ENCODE results near the gene FSTL5. TPM values are rescaled to one million over a fixed set of nuclear protein-coding genes. Genes with fewer than 3 reads are reported as not detected.

FSTL5 gene
- total RNA-seq, 1 experiment from 2014 or later: 0.55 TPM

- Mint-ChIP-seq H3K36me3 (no peaks in the 10 kb centered on the region), H3K27me3 (ENCODE audit: low read depth) (no peaks in the 10 kb centered on the region), H3K4me1 (no peaks in the 10 kb centered on the region), H3K9me3 (no peaks in the 10 kb centered on the region), H3K4me3 (no peak overlapping the region), H3K27ac (no peak overlapping the region)
- TF ChIP-seq HMGA2 (CRISPR knock-in tag; IDR thresholded peaks at IDR 0.05) (no peak), CREB1 (CRISPR knock-in tag; IDR thresholded peaks at IDR 0.05) (no peak), HMGXB4 (CRISPR knock-in tag; IDR thresholded peaks at IDR 0.05) (no peak), ZNF317 (CRISPR knock-in tag; IDR thresholded peaks at IDR 0.05; ENCODE audit: borderline replicate concordance, low read depth) (no peak), MXD4 (CRISPR knock-in tag; IDR thresholded peaks at IDR 0.05; ENCODE audit: borderline replicate concordance) (no peak), JAZF1 (CRISPR knock-in tag; IDR thresholded peaks at IDR 0.05) (no peak), ATF1 (CRISPR knock-in tag; IDR thresholded peaks at IDR 0.05) (no peak)
- TF ChIP-seq, protein P1, sequence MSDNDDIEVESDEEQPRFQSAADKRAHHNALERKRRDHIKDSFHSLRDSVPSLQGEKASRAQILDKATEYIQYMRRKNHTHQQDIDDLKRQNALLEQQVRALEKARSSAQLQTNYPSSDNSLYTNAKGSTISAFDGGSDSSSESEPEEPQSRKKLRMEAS (CRISPR knock-in tag; IDR thresholded peaks at IDR 0.05): no peak
- ChIA-PET POLR2A (no interaction called here), CTCF (no interaction called here)
- ATAC-seq (no peak), DNase-seq (ENCODE audit: low spot score) (no peak)
Measured at GRCh38 chr4:161564230-161564834, 599.5 kb downstream of the FSTL5 start.

DNA sequence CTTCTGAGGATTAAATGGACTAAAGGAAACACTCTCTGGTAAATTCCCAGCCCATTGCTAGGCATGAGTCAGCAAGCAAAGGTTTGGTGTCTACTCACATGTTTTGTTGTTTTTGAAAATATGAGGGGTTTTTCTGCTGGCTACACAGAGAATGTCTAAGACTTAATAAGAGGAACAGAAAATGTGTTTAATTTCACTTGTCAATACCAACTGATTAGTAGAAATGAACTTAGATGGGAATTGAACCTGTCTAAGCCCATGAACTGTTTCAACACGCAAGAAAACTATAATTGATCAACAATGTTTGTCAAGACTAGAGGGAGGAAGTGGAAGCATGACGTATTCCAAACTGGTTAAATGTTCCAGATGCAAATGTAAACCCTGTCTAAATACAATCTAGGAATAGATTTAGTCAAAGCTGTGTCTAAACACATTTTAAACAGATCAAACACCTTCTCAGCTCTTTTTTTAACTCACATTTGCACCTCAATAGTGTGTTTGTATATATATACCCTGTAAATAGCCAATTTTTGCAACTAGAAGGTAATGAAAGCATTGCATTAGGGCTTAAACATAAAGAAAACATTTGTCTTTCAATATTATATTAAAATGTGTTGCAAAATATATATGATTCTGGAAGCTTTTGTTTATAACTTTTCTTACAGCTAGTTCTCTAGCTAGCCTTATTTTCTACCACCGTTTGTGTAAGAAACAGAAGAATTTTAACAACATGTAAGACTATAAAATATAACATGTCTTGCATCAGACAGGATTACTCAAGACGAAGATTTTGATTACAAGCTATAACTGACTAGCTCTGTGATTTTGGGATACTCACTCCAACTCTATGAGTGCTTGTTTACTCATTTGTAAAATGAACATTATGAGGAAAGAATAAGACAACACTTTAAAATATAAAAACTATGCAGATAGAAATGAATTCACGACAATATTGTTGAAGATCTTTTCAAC is 607.8 kb downstream of the FSTL5 start:
- CTCF ChIA-PET: no interaction called here
- ATAC-seq: no peak
- Mint-ChIP-seq H3K4me3 (no peak overlapping the region), H3K9me3 (no peaks in the 10 kb centered on the region; the same call in 1 of the 2 replicates), H3K4me1 (peaks cover 14% of the 10 kb centered on the region), H3K27me3 (ENCODE audit: low read depth) (no peaks in the 10 kb centered on the region; the same call in 1 of the 2 replicates), H3K36me3 (peaks cover 2% of the 10 kb centered on the region; the same call in 1 of the 2 replicates), H3K27ac (no peak overlapping the region)
- DNase-seq (ENCODE audit: low spot score): no peak
- TF ChIP-seq SMAD3 (CRISPR knock-in tag; IDR thresholded peaks at IDR 0.05; ENCODE audit: borderline replicate concordance) (no peak), ZNF396 (CRISPR knock-in tag; IDR thresholded peaks at IDR 0.05; ENCODE audit: borderline replicate concordance) (no peak), KAT7 (CRISPR knock-in tag; IDR thresholded peaks at IDR 0.05; ENCODE audit: borderline replicate concordance) (no peak), NFATC4 (CRISPR knock-in tag; IDR thresholded peaks at IDR 0.05) (no peak), ZNF138 (CRISPR knock-in tag; conservative IDR thresholded peaks at IDR 0.05) (no peak), USF2 (CRISPR knock-in tag; IDR thresholded peaks at IDR 0.05) (no peak), NFE2L1 (CRISPR knock-in tag; IDR thresholded peaks at IDR 0.05) (no peak), GRHL2 (CRISPR knock-in tag; IDR thresholded peaks at IDR 0.05; ENCODE audit: insufficient replicate concordance, severe bottlenecking) (no peak)
- TF ChIP-seq, protein P2, sequence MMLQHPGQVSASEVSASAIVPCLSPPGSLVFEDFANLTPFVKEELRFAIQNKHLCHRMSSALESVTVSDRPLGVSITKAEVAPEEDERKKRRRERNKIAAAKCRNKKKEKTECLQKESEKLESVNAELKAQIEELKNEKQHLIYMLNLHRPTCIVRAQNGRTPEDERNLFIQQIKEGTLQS (CRISPR knock-in tag; conservative IDR thresholded peaks at IDR 0.05): no peak
- POLR2A ChIA-PET: no interaction called here

DNA sequence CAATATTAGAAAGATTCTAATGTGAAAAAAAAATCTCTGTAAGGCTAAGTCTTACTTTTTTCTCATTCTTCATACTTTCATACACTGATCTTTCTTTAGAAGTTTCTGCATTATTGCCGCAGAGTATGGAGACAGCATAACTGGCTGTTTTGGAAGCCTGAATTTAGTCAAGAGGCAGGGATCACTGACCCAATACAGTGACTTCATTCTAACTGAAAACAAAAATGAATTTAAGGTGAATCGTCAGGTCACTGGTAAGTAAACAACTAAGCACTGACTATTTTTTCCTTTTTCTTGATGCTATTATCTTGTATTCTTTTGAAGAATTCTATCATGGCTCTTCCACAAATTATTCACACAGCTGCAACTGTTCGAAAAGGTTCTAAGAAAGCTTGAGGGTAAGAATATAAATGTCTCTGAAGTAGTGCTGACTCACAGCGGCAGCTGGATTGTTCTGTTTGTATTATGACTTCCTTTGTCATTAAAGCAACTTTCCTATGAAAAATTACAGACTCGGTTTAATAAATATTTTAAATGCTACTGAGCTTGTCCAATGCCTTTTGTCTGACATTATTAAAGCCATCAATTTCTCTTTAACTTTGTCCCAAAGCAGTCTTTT is 609.3 kb downstream of the FSTL5 start:
- CTCF ChIA-PET: no interaction called here
- Mint-ChIP-seq H3K4me3 (no peak overlapping the region), H3K4me1 (peaks cover 14% of the 10 kb centered on the region), H3K9me3 (no peaks in the 10 kb centered on the region; the same call in 1 of the 2 replicates), H3K36me3 (peaks cover 2% of the 10 kb centered on the region; the same call in 1 of the 2 replicates), H3K27ac (peak overlapping the region; percentile 81; the same call in 1 of the 2 replicates), H3K27me3 (ENCODE audit: low read depth) (no peaks in the 10 kb centered on the region; the same call in 1 of the 2 replicates)
- POLR2A ChIA-PET: no interaction called here
- DNase-seq (ENCODE audit: low spot score) (no peak), ATAC-seq (no peak)
- no peak for TF ChIP-seq KAT7 (CRISPR knock-in tag; IDR thresholded peaks at IDR 0.05; ENCODE audit: borderline replicate concordance)
- TF ChIP-seq NFYB (CRISPR knock-in tag; conservative IDR thresholded peaks at IDR 0.05; ENCODE audit: low read depth): no peak
- TF ChIP-seq, protein P3, sequence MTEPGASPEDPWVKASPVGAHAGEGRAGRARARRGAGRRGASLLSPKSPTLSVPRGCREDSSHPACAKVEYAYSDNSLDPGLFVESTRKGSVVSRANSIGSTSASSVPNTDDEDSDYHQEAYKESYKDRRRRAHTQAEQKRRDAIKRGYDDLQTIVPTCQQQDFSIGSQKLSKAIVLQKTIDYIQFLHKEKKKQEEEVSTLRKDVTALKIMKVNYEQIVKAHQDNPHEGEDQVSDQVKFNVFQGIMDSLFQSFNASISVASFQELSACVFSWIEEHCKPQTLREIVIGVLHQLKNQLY (CRISPR knock-in tag; IDR thresholded peaks at IDR 0.05): no peak
